Neural cell (in vitro differentiated cells): ENCODE results near the gene PAX1. TPM values are rescaled to one million over a fixed set of nuclear protein-coding genes. Genes with fewer than 3 reads are reported as not detected.

Experiments used
- H2AFZ ChIP-seq: fragments of 200-600, 300-800 bp; sonication (generic), shearing (Covaris generic); 2 replicates; pipeline ENCODE4 v1.6.0; 2014; ENCODE audit warnings: low read depth, mild to moderate bottlenecking, antibody characterized with exemption, low read length, moderate library complexity
- H3F3A ChIP-seq: fragments of 200-600 bp; shearing (Covaris generic); 2 replicates; pipeline ENCODE4 v1.6.1; 2016; ENCODE audit warnings: mild to moderate bottlenecking, moderate library complexity, mixed read lengths, antibody characterized with exemption, low read length; ENCODE audit not compliant: insufficient read depth, poor library complexity, severe bottlenecking
- H3K27ac ChIP-seq: fragments of 200-600, 300-800 bp; sonication (generic), shearing (Covaris generic); 2 replicates; pipeline ENCODE4 v1.5.1; 2014; ENCODE audit warnings: mild to moderate bottlenecking, low read length, moderate library complexity
- H3K27me3 ChIP-seq: fragments of 300-800, 200-600 bp; sonication (generic), shearing (Covaris generic); 2 replicates; pipeline ENCODE4 v1.6.0; 2014; ENCODE audit warnings: mild to moderate bottlenecking, low read depth, low read length, moderate library complexity; ENCODE audit not compliant: insufficient read depth
- H3K36me3 ChIP-seq: fragments of 300-800, 200-600 bp; sonication (generic), shearing (Covaris generic); 2 replicates; pipeline ENCODE4 v1.5.1; 2014; ENCODE audit warnings: mild to moderate bottlenecking, antibody characterized with exemption, low read length, moderate library complexity; ENCODE audit not compliant: insufficient read depth
- H3K4me2 ChIP-seq: fragments of 300-800, 200-600 bp; sonication (generic), shearing (Covaris generic); 2 replicates; pipeline ENCODE4 v1.6.0; 2014; ENCODE audit warnings: mild to moderate bottlenecking, low read length
- H3K4me3 ChIP-seq: fragments of 300-800, 200-600 bp; sonication (generic), shearing (Covaris generic); 2 replicates; pipeline ENCODE4 v1.5.1; 2014; ENCODE audit warnings: mild to moderate bottlenecking, low read length, moderate library complexity
- H3K79me2 ChIP-seq: fragments of 200-600 bp; shearing (Covaris generic); replicated peaks from 2 replicates; pipeline ENCODE4 v1.6.0; 2014; ENCODE audit warnings: mild to moderate bottlenecking, low read length, moderate library complexity; ENCODE audit not compliant: insufficient read depth
- H3K9ac ChIP-seq: fragments of 300-800, 200-600 bp; sonication (generic), shearing (Covaris generic); 2 replicates; pipeline ENCODE4 v1.6.1; 2016; ENCODE audit warnings: mild to moderate bottlenecking, low read length, mixed read lengths
- H3K9me2 ChIP-seq: fragments of 200-600 bp; shearing (Covaris generic); 2 replicates; pipeline ENCODE4 v1.6.1; 2016; ENCODE audit warnings: mild to moderate bottlenecking, low read length, mixed read lengths; ENCODE audit not compliant: insufficient read depth
- H3K9me3 ChIP-seq: fragments of 200-600, 300-800 bp; sonication (generic), shearing (Covaris generic); 2 replicates; pipeline ENCODE4 v1.6.1; 2016; ENCODE audit warnings: mild to moderate bottlenecking, mixed run types, low read length, moderate library complexity, mixed read lengths
- H4K20me1 ChIP-seq: fragments of 200-600 bp; shearing (Covaris generic); 2 replicates; pipeline ENCODE4 v1.6.1; 2016; ENCODE audit warnings: mild to moderate bottlenecking, mixed run types; ENCODE audit not compliant: insufficient read depth
- EP300 ChIP-seq: fragments of 450-650 bp; conservative IDR thresholded peaks from 2 replicates; pipeline ENCODE4 v1.6.1; 2014; ENCODE audit warnings: antibody characterized with exemption, mild to moderate bottlenecking, moderate library complexity; ENCODE audit not compliant: poor library complexity, severe bottlenecking
- MXI1 ChIP-seq: fragments of 450-650 bp; conservative IDR thresholded peaks from 2 replicates; pipeline ENCODE4 v1.6.1; 2014; ENCODE audit warnings: antibody characterized with exemption, mild to moderate bottlenecking; ENCODE audit not compliant: poor library complexity, severe bottlenecking
- POLR2AphosphoS5 ChIP-seq: IDR thresholded peaks from 2 replicates; pipeline ENCODE4 v1.6.1; 2012
- RAD21 ChIP-seq: fragments of 450-650 bp; conservative IDR thresholded peaks from 2 replicates; pipeline ENCODE4 v1.6.1; 2014; ENCODE audit warnings: antibody characterized with exemption, mild to moderate bottlenecking, moderate library complexity
- REST ChIP-seq: IDR thresholded peaks from 2 replicates; pipeline ENCODE4 v1.6.1; 2012; ENCODE audit warnings: borderline replicate concordance
- SMC3 ChIP-seq: fragments of 450-650 bp; conservative IDR thresholded peaks from 2 replicates; pipeline ENCODE4 v1.6.1; 2014; ENCODE audit warnings: antibody characterized with exemption, mild to moderate bottlenecking, moderate library complexity; ENCODE audit not compliant: poor library complexity
- TAF1 ChIP-seq: IDR thresholded peaks from 2 replicates; pipeline ENCODE4 v1.6.1; 2012; ENCODE audit warnings: low read depth
- polyA plus RNA-seq: library from polyadenylated mRNA; depleted of rRNA; stranded (reverse); fragments of >200 nt; gene quantifications from 2 replicates; pipeline ENCODE4 v1.2.3, GENCODE V29; 2014
- TF ChIP-seq, protein P1 (sequence below): fragments of 450-650 bp; IDR thresholded peaks from 2 replicates; pipeline ENCODE4 v1.5.1; 2014; ENCODE audit warnings: antibody characterized with exemption, mild to moderate bottlenecking, moderate library complexity; ENCODE audit not compliant: poor library complexity, severe bottlenecking

Gene PAX1
- polyA plus RNA-seq, 1 donor from 2014 or later: not detected

- Histone ChIP-seq H3K4me3 (no peak overlapping the region), H3K9me2 (no peaks in the 10 kb centered on the region), H3K4me2 (no peak overlapping the region), H3K9ac (no peak overlapping the region), H4K20me1 (no peaks in the 10 kb centered on the region), H3F3A (no peaks in the 10 kb centered on the region), H3K27me3 (peaks cover 99% of the 10 kb centered on the region), H3K79me2 (no peaks in the 10 kb centered on the region), H3K9me3 (no peaks in the 10 kb centered on the region), H3K27ac (no peak overlapping the region), H2AFZ (no peak overlapping the region), H3K36me3 (no peaks in the 10 kb centered on the region)
- no peak for TF ChIP-seq EP300
- TF ChIP-seq SMC3: no peak
- TF ChIP-seq RAD21: no peak
- no peak for TF ChIP-seq REST
- no peak for TF ChIP-seq POLR2AphosphoS5
Observed at GRCh38 chr20:21710341-21710740, 4.9 kb downstream of the PAX1 start.

GRCh38 chr20:21710863-21711431 lies 5.5 kb downstream of the PAX1 start:
- no peak overlapping the region for H3K4me3 ChIP-seq
- TF ChIP-seq EP300: no peak
- TF ChIP-seq MXI1: no peak
- no peak for TF ChIP-seq TAF1
- TF ChIP-seq, protein P1, sequence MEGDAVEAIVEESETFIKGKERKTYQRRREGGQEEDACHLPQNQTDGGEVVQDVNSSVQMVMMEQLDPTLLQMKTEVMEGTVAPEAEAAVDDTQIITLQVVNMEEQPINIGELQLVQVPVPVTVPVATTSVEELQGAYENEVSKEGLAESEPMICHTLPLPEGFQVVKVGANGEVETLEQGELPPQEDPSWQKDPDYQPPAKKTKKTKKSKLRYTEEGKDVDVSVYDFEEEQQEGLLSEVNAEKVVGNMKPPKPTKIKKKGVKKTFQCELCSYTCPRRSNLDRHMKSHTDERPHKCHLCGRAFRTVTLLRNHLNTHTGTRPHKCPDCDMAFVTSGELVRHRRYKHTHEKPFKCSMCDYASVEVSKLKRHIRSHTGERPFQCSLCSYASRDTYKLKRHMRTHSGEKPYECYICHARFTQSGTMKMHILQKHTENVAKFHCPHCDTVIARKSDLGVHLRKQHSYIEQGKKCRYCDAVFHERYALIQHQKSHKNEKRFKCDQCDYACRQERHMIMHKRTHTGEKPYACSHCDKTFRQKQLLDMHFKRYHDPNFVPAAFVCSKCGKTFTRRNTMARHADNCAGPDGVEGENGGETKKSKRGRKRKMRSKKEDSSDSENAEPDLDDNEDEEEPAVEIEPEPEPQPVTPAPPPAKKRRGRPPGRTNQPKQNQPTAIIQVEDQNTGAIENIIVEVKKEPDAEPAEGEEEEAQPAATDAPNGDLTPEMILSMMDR: no peak
- TF ChIP-seq SMC3: no peak
- no peak for TF ChIP-seq RAD21
- H3K27ac ChIP-seq: no peak overlapping the region

More at GRCh38 chr20:21710863-21711431, 5.5 kb downstream of the PAX1 start:
- H2AFZ ChIP-seq: no peak overlapping the region
- H3K9me3 ChIP-seq: no peaks in the 10 kb centered on the region
- H4K20me1 ChIP-seq: no peaks in the 10 kb centered on the region
- H3K9me2 ChIP-seq: no peaks in the 10 kb centered on the region
- peaks cover 99% of the 10 kb centered on the region for H3K27me3 ChIP-seq
- no peak overlapping the region for H3K4me2 ChIP-seq
- no peaks in the 10 kb centered on the region for H3K79me2 ChIP-seq
- no peak overlapping the region for H3K9ac ChIP-seq
- no peaks in the 10 kb centered on the region for H3K36me3 ChIP-seq
- no peaks in the 10 kb centered on the region for H3F3A ChIP-seq
